ELF-1 (cell line): ENCODE results near the gene NTRK3.

Experiments used
- DNase-seq: peaks from one replicate; pipeline ENCODE4 v3.0.0-alpha.2; 2016; ENCODE audit warnings: low read depth, low spot score

The NTRK3 gene

DNA sequence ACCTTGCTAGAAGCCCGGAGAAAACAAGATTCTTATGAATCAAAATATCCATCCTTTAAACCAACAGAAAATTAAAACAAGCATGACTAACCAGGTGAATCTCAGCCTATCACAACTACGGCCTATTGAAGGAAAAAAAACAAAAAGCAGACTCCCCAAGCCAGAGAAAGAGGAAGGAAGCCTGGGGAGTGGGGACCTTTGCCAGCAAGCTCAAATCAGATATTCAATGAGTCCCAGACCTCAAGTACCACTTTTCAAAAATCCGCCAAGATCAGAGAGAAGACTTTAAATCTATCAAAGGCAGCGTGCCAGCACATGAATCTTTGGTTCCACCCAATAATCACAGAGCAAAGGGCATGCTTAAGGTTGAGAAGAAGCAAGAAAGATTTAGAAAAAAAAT is 253.8 kb downstream of the NTRK3 start:
- no peak for DNase-seq

DNA sequence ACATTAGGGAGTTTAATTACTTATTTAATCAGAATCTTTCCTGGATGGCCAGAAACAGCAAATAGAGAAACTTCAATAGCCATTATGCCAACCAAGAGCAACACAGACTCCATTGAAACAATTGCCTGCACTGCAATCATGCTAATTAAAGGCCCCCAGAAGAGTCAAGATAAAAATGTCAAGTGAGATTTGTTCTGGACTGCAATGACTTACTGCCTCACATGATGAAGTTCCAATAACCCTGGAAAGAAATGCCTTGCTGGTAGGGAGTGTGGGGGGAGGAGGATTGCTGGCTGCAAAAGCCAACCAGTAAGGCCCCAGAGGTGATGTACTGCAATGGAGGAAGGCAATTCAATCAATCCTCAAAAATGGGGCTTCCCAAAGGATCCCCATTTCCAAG is 257.9 kb downstream of the NTRK3 start:
- no peak for DNase-seq

DNA sequence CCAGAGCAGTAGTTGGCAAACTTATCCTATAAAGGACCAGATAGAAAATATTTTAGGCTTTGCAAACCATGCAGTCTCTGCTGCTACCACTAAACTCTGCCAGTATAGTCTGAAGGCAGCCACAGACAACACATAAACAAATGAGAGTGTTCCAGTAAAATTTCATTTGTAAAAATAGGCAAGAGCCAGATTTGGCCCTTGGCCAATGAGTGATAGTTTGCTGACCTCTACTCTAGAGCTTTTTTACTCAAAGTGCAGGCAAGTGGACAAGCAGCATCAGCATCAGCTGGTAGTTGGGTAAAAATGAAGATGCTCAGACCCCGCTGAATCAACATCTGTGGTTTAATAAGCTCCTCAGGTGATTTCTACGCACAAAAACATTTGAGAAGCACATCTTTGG is 269.8 kb downstream of the NTRK3 start:
- no peak for DNase-seq

DNA sequence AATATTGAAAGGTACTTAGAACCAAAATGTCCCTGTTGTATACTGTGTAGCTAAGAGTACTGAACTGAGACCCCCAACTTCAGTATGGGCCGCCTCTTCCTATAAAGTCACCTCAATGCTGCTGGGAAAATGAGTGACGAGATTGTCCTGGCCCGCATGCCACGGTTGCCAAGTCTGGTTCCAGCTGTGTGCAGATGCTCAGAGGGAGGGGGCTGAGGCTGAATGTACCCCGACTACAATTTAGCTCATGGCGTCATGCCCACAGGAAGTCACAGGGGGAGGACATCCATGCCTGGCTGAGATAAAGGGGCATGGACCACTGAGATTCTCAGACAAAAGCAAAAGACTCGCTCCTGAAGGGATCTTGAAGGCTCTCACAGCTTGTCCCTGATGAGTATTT is 271.1 kb downstream of the NTRK3 start:
- DNase-seq, result no peak

DNA sequence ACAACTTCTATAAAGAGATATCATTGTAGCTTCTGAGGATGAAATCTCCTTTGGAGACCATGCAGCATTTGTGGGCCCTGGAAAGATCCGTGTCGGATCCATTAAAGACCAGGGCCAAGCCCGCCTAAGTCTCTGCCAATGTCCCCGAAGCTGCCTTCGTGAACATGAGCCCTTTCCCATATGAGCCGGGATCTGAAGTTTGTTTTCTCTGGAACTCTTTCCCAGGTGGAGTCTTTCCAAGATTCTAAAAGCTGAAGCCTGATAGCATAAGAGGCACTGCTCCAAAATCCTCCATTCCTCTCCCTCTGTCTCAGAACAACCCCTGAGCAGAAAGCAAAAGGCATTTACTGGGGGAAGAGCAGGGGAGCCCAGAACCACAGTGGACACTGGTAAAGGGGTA is 274.6 kb downstream of the NTRK3 start:
- no peak for DNase-seq

DNA sequence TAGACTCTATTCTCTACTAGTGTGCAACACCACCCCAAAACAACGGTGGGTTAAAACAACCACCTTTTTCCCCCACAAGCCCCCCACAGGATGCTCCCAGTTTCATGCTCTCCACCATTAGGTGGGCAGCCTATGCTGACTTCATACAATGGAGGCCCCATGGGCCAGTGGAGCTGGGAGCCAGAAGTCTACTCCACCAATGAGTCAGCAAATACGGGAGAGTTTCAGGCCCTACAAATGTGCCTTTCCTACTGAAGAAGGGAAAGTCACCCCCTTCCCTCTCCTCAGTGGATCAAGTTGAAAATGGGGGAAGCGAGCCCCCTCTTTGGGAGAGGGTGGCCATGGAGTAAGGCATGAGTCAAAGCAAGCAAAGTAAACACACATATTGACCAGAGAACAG is 278.6 kb downstream of the NTRK3 start:
- DNase-seq, result no peak

DNA sequence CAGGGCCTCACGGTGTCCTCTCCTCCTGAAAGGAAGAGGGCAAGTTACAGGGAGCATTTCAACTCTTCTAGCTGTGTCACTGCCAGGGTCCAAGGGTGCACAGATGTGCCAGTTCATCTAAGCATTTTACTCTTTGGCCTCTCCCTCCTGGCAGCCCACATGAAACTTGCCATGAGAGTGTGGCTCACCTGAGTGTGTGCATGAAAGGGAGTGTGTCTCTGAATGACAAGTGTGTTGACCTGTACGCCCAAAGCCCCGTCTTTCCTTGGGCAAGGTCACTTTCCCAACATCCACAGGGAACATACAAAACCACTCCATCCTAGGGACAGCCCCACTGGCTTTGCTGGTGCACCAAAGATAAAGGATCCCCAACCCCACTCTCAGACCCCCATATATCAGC is 280.0 kb downstream of the NTRK3 start:
- DNase-seq, result no peak

DNA sequence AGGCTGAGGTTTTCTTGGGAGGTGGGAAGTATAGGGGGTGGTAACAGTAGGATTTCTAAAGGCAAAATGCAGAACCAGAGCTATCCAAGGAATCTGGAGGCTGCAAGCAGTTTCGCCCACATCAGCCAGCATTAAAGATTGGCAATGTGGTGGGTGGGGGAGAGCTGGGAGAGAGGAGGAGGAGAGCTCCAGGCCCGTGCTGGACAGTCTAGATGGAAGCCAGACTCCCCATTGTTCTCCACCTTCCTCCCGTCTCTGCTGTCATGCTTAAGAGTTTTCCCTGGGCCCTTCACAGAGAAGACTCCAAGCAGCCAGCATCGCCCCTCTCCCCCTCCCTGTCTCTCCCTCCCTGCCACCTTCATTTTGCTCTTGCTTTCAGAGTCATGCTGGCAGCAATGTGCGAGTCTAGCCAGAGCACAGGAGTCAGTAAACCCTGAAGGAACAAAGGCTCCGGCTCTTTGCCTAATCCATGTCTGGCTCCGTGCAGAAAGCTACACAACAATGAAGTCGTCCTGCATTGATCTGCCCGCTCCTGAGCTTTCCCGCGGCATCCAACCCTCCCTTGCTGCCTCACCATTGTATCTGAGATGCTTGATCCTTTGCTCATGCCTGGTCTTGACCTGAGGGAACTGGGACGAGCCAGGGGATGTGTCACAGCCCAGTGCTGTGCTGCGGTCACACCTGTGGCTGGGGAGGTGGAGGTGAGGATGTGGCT is 282.9 kb downstream of the NTRK3 start:
- peak; percentile 1 for DNase-seq

DNA sequence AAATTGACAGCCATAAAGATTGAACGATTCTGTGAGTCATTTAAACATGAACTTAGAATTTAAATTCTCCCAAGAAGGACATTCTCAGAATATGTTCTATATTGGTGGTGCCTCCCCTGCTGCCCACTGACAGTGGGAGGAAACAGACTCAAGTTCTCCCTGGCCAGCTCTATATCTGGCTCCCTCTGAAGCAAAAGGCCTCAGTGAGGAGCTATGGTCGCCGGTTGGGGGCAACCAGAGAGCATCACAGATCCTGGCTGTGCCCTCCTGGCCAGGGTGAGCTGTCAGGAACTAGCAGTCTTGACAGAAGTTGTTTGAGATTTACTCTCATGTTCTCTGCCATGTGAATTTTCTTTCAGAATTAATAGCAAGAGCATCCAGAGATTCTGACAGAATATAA is 285.5 kb downstream of the NTRK3 start:
- DNase-seq, result no peak

DNA sequence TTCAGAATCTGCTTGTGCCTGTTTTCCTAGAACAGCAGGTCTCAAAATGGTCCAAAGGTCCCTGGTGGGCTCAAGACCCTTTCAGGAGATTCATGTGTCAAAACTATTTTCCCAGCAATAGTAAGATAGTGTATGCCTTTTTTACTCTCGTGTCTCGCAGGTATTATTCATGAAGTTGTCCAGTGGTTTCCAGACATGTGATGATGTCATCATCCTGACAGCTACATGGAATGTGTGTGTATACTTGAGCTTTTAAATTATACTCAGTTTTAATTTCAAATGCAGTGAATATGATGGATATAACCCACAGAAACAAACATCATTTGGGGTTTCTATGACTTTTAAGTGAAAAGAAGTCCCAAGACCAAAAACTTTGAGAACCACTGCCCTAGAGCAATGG is 288.6 kb downstream of the NTRK3 start:
- no peak for DNase-seq

DNA sequence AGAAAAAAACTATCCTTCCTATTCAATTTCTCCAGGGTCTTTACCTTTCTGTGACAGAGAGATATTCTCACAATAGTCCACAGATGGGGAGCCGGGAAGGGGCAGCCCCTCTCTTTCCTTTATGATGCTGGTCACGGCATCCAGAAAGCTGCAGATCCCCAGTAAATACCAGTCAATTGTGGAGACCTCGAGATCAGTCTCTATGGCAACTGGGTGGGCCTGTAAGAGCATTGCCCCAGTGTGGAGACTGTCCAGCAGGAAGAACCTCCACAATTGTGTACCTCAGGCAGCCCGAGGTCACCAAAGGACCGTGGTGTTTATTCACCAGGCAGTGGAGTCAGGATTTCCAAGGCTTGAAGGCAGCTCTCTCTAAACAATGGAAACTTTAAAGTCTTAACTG is 291.2 kb downstream of the NTRK3 start:
- no peak for DNase-seq

DNA sequence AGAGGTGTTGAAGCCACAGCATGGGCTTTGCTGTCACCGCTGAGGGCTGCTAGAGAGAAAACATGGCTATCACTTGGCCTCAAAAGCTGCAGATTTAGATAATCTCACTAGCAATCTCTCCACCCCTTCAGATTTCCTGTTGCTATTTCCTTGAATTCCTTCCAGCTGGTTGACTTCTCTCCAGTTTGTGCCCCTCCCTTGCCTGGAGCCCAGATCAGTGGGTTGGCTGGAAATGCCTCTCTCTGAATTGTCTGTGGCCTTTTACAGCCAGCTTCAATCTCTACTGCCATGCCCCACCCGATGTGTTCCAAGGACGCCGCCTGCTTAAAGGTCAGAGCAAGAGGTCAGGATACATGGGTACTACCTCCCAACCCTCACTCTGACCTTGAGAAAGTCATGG is 294.1 kb downstream of the NTRK3 start:
- DNase-seq, result no peak

DNA sequence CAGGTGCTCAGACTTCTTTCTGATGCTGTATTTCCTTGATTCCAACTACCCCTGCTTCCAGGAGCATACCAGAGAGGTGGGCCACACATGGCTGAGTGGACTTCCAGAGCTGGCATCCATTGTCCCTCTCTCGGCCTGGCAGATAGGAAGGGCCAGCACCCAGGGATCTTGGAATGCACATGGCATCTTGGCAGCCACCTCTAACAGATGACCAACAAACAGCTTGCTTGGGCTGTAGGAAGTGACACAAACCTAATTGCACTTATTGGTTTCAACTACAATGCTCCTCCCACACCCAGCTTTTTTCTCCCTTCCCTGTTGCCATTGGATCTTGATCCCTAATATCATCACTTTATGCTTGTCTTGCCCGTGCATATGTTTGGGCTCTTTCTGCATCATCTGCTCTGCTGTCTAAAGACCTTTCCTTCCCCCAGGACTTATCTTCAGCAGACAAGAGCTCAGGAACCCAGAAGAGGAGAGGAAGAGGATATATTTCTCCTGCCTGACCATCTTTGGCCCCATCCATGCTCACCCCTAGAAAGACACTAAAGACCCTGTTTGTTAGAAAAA is 294.6 kb downstream of the NTRK3 start:
- no peak for DNase-seq

DNA sequence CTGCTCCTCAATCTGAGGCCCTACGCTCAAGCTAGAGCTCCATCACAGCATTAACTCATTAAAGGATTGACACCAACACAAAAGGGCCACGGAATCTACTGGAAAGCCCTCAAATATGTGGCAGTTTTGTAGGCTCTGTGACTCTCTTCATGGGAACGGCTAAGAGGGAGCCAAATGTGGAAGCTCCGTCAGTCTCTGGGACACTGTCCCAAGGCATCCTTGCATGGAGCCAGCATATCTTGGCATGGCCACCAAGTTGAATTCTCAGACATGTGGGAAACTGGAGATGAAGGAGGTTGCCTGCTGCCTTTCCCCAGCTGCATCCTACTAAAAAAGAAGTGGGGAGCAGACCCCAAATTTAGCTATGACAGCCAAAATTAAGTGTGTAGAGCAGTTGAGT is 296.9 kb downstream of the NTRK3 start:
- DNase-seq, result no peak

DNA sequence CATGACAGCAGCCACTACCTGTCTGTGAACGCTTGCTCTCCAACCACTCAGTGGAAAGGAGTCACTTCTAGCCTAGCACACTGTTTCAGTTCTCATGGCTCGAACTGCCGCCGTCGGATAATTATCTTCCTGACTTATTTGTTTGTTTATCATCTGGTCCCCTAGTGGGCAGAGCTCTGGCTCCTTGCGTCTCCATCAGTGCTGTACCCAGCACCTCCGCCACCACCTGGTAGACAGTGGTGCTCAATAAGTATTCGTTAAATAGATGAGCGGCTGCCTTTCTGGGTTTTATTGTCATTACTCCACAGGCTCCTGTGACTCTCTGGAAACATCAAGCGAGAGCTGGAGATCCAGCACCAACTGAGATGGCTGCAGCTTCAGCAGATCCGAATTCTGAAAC is 297.5 kb downstream of the NTRK3 start:
- peak; percentile 17 for DNase-seq

DNA sequence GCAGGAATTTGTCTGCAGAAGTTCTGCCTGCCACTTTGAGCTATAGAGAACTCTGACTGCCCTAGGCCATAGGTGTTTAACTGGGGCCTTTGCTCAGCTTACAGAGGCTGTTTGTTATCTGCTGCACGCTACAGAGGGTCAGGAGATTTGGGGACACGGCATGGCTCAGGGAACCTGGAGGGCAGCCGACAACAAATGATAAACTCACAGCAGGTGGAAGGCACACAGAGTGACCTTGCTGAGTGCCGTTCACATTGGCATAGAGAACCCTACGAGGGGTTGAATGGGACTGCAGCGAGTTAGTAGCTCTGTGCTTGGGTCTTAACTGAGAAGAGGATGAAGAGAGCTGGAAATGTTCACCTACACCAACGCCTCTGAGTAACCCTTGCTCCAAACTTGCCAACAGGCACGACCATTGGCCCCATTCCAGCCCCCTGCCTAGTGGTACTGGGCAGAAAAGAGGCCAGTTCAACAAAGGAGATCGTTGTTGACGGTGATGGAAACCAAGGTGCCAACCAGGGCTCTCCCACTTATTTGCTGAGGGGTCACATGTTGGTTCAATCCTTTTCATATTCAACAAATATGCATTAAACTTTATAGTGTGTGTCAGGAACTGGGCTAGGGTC is 301.1 kb downstream of the NTRK3 start:
- no peak for DNase-seq

DNA sequence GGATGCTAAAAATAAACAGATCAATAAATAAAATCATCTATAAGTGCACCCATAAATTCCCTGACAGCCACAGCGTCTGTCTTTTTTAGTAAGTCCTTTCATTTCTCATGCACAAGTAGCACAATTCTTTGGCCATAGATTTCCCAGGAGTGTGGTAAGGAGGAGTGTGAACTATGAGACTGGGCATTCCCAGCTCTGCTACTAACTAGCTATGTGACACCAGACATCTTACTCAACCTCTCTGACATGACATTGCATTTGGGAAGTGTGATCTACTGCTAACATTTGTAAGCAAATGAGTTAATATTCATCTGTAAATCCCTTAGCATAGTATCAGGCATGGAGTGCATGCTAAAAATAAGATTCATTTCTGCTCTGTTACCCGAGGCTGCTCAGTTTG is 301.7 kb downstream of the NTRK3 start:
- DNase-seq, result no peak

DNA sequence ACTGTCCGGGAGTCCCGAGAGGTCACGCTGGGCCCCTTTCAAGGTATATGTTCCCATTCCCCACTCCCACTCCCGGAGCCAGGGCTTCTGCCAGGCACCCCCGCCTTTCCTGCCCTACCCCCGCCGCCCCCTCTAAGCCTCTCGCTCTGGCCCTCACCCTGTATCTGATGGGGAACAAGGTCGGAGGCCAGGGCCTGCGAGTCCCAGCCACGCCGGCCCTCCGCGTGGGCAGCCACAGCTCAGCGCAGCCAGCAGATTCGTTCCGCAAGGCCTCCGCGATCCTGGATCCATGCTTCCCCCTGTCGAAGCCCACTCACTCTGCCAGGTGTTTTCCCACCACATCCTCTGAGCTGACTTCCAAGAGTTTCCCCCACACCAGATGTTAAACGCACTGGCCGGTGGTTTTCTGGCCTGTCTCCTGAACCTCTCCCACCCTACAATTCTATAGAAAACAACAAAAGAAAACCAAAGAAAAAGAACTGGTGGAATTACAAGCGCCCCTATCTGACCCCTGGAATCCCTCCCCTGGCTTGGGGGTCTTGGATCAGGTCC is 303.7 kb downstream of the NTRK3 start:
- no peak for DNase-seq

DNA sequence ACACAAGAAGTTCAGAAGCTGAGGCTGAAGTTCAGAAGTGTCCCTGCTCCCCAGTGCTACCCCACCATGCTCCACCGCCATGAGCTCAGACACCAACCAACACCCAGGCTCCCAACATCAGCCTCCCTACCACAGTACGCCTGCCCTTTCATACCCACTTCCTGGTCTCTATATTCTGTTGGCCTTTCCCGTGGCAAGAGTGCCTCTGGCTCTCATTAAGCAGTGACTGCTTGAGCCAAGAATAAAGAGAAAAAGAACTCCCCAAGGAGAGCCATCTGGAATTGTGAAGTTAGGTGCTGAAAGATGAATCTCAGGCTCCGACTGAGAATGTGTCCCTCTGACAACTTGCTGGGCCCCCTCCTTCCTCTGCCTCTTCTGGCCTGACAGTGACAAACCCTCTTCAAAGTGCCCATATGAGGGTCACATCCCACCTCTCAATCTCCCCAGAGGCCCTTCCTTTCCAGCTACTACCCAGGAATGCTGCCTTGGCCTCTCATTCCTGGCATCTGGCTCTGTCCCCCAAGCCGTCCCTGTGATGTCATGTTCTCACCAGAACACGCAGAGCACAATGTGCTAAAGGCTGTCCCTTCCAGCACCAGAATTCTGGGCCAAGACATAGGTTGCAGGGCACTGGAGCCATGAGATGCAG is 306.8 kb downstream of the NTRK3 start:
- DNase-seq, result no peak

DNA sequence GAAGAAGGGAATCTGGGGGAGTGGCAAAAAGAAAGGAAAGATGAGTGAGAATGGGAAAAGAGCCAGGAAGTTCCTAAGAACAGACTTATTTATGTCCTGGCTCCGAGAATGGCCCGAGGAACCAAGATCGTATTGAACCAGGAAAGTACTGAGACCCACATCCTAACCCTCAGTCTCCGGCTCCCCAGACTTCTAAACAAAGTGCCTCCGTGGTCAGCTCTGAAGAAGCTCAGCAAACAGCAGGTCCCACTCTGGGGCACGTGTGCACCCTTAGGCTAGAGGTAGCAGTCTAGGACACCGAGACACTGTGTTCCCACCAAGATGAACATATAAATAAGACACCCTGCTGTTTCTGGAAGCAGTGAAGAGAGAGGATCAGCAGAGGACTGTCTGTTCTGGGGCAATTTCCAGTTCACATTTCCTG is 307.4 kb downstream of the NTRK3 start:
- DNase-seq, result no peak

DNA sequence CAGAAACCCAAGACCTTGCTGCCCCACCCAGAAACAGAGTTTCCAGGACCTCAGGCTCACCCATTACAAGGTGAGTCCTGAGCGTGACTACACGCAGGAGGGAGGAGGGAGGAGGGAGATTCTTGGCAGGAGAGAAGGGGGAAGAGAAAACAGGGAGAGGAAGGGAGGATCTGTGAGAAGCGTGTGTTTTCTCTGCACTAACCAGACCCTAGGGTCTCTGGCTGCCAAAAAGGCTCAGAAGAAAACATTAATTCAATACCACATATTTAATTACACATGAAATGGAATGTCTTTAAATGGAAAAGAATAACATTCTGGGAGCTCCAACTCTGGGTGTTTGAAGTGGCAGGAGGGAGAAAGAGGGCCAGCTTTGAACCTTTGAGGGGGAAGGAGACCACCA is 309.0 kb downstream of the NTRK3 start:
- DNase-seq, result no peak

DNA sequence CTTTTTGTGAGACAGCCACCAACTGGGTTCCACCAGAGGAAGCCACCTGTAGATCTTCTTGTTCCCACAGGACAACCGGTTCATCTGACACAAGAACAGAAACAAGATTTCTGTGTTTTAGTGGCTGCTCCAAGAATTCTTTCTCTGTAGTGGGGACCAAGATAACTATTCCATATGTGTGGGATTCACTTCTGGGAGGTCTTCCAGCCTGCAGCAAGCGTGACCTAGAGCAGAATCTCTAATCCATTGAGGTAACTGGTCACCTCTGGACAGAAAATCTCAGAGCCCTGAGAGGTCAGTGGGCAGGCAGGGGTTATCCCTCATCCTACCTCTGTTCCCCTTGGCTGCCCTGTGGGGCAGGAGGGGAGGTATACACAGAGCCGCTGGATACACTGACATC is 311.3 kb downstream of the NTRK3 start:
- no peak for DNase-seq

DNA sequence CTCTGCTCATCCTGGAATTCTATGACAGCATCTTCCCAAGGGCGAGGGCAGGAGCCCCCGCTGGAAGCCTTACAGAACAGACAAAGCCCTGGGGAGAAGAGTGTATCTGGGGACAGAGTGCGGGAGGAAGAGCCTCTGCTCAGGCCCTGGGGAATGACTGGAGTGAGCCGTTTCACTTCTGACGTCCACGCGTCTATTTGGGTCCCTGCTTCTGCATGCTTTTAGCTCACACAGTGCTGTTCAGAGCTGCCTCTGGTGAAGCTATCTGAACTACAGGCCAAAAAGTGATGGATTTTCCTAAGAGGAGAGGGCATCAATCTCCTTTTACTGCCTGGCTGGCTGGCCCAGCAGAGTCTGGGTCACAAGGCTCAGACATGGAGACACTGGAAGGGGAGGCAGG is 311.8 kb downstream of the NTRK3 start:
- no peak for DNase-seq
